Ureter (tissue), 1 donor: ENCODE results near the gene LAIR1. TPM values are rescaled to one million over a fixed set of nuclear protein-coding genes. Genes with fewer than 3 reads are reported as not detected.
"Not testable (repeated sequence)": the region's sequence is repeated elsewhere in the genome, so short reads cannot be mapped to it uniquely, and the experiment has no call there.

Source experiments
- DNase-seq: peaks from one replicate; pipeline ENCODE4 v3.0.0-alpha.2; 2020; ENCODE audit warnings: low spot score
- total RNA-seq: library from RNA; stranded (reverse); gene quantifications from one replicate; pipeline ENCODE4 v1.2.4, GENCODE V29; 2023
- donor health status: DM: yes; HTN: yes; CAD: no.

LAIR1 gene
- total RNA-seq, 1 donor from 2014 or later: 16.1 TPM

- no peak for DNase-seq
Measured at GRCh38 chr19:54341295-54341694, 23.4 kb downstream of the LAIR1 start.

GRCh38 chr19:54339646-54340358 is 24.9 kb downstream of the LAIR1 start:
- no peak for DNase-seq

- no peak for DNase-seq
Measured at GRCh38 chr19:54338521-54338920, 26.2 kb downstream of the LAIR1 start.

GRCh38 chr19:54337858-54338230 is 26.9 kb downstream of the LAIR1 start:
- DNase-seq: no peak

- no peak for DNase-seq
Measured at GRCh38 chr19:54336893-54337857, 27.6 kb downstream of the LAIR1 start.

GRCh38 chr19:54335979-54336892 is 28.5 kb downstream of the LAIR1 start:
- DNase-seq: no peak

- DNase-seq: no peak
Measured at GRCh38 chr19:54335164-54335563, 29.6 kb downstream of the LAIR1 start.

GRCh38 chr19:54333586-54334298 is 31.0 kb downstream of the LAIR1 start:
- no peak for DNase-seq

- DNase-seq: no peak
Measured at GRCh38 chr19:54332149-54332548, 32.6 kb downstream of the LAIR1 start.

GRCh38 chr19:54331626-54332025 is 33.1 kb downstream of the LAIR1 start:
- no peak for DNase-seq

GRCh38 chr19:54329476-54330165 is 35.1 kb downstream of the LAIR1 start:
- DNase-seq: no peak

GRCh38 chr19:54328781-54329180 is 36.0 kb downstream of the LAIR1 start:
- not testable (repeated sequence) for DNase-seq

GRCh38 chr19:54325631-54326030 is 39.1 kb downstream of the LAIR1 start:
- no peak for DNase-seq

GRCh38 chr19:54325194-54325621 is 39.5 kb downstream of the LAIR1 start:
- DNase-seq: no peak

- no peak for DNase-seq
Measured at GRCh38 chr19:54324071-54324470, 40.7 kb downstream of the LAIR1 start.

GRCh38 chr19:54322934-54323333 is 41.8 kb downstream of the LAIR1 start:
- not testable (repeated sequence) for DNase-seq

GRCh38 chr19:54322295-54322694 is 42.4 kb downstream of the LAIR1 start:
- DNase-seq: not testable (repeated sequence)

- no peak for DNase-seq
Measured at GRCh38 chr19:54319892-54320670, 44.6 kb downstream of the LAIR1 start.

GRCh38 chr19:54319049-54319448 is 45.7 kb downstream of the LAIR1 start:
- DNase-seq: no peak

- no peak for DNase-seq
Measured at GRCh38 chr19:54317965-54318240, 46.8 kb downstream of the LAIR1 start.
